Fibroblast of lung (primary cell): ENCODE data around the gene FSD1.

Source experiments
- EZH2 ChIP-seq: IDR thresholded peaks from 2 replicates; pipeline ENCODE4 v1.5.1; 2012; ENCODE audit warnings: low read length, control low read depth, mild to moderate bottlenecking; ENCODE audit errors: missing control alignments
- TF ChIP-seq, protein P1 (sequence below), 2 donors: IDR thresholded peaks in 1 of 2; conservative IDR thresholded peaks in 1 of 2; 1 replicate in 1 of 2; 2 replicates in 1 of 2; pipeline ENCODE4 v1.5.1; 2011 to 2012; ENCODE audit warnings: low read length in 2 of 2, control low read depth in 1 of 2, inconsistent platforms in 1 of 2, low read depth in 1 of 2, mild to moderate bottlenecking in 1 of 2

DNA sequence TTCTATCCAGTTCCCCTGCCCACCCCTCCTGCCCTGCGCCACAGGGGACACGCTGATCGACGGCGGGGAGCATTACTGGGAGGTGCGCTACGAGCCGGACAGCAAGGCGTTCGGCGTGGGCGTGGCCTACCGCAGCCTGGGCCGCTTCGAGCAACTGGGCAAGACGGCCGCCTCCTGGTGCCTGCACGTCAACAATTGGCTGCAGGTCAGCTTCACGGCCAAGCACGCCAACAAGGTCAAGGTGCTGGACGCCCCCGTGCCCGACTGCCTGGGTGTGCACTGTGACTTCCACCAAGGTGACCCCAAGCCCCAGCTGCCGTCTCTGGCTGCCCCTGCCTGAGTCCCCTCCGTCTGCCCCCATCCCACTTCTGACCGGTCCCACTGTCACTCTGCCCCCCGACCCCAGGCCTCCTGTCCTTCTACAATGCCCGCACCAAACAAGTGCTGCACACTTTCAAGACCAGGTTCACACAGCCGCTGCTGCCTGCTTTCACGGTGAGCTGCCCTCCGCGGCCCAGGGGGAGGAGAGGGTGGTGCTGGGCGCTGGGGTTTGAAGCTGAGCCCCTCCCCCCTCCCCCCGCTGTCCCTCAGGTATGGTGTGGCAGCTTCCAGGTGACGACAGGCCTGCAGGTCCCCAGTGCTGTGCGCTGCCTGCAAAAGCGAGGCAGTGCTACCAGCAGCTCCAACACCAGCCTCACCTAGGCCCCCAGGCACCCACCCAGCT is 18.7 kb downstream of the FSD1 start:
- TF ChIP-seq, protein P1, sequence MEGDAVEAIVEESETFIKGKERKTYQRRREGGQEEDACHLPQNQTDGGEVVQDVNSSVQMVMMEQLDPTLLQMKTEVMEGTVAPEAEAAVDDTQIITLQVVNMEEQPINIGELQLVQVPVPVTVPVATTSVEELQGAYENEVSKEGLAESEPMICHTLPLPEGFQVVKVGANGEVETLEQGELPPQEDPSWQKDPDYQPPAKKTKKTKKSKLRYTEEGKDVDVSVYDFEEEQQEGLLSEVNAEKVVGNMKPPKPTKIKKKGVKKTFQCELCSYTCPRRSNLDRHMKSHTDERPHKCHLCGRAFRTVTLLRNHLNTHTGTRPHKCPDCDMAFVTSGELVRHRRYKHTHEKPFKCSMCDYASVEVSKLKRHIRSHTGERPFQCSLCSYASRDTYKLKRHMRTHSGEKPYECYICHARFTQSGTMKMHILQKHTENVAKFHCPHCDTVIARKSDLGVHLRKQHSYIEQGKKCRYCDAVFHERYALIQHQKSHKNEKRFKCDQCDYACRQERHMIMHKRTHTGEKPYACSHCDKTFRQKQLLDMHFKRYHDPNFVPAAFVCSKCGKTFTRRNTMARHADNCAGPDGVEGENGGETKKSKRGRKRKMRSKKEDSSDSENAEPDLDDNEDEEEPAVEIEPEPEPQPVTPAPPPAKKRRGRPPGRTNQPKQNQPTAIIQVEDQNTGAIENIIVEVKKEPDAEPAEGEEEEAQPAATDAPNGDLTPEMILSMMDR (conservative IDR thresholded peaks at IDR 0.05 in 1 of 2, IDR thresholded peaks at IDR 0.05 in 1 of 2; ENCODE audit: low read depth in 1 of 2, low read length in 2 of 2): no peak
- TF ChIP-seq EZH2: no peak
